Coronary artery (tissue), 2 donors: ENCODE results near the gene C13orf46.

ENCODE experiments used
- DNase-seq: peaks from one replicate; pipeline ENCODE4 v3.0.0-alpha.2; 2017; ENCODE audit warnings: low spot score
- H3K27ac ChIP-seq, 2 donors: fragments of 200-600 bp; sonication (generic); one replicate each; pipeline ENCODE4 v1.5.1; 2016 to 2019
- H3K4me3 ChIP-seq: fragments of 200-600 bp; sonication (generic); 2 replicates; pipeline ENCODE4 v1.5.1; 2016; ENCODE audit warnings: mild to moderate bottlenecking, moderate library complexity
- TF ChIP-seq, protein P1 (sequence below): fragments of 200-600 bp; sonication (generic); IDR thresholded peaks from one replicate; pipeline ENCODE4 v1.5.1; 2019; ENCODE audit warnings: antibody characterized with exemption

Gene C13orf46

GRCh38 chr13:113907635-113908617, 66.0 kb downstream of the C13orf46 start:
- no peak overlapping the region for H3K4me3 ChIP-seq
- peak; percentile 52 for DNase-seq
- TF ChIP-seq, protein P1, sequence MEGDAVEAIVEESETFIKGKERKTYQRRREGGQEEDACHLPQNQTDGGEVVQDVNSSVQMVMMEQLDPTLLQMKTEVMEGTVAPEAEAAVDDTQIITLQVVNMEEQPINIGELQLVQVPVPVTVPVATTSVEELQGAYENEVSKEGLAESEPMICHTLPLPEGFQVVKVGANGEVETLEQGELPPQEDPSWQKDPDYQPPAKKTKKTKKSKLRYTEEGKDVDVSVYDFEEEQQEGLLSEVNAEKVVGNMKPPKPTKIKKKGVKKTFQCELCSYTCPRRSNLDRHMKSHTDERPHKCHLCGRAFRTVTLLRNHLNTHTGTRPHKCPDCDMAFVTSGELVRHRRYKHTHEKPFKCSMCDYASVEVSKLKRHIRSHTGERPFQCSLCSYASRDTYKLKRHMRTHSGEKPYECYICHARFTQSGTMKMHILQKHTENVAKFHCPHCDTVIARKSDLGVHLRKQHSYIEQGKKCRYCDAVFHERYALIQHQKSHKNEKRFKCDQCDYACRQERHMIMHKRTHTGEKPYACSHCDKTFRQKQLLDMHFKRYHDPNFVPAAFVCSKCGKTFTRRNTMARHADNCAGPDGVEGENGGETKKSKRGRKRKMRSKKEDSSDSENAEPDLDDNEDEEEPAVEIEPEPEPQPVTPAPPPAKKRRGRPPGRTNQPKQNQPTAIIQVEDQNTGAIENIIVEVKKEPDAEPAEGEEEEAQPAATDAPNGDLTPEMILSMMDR: no peak
- no peak overlapping the region for H3K27ac ChIP-seq

DNA sequence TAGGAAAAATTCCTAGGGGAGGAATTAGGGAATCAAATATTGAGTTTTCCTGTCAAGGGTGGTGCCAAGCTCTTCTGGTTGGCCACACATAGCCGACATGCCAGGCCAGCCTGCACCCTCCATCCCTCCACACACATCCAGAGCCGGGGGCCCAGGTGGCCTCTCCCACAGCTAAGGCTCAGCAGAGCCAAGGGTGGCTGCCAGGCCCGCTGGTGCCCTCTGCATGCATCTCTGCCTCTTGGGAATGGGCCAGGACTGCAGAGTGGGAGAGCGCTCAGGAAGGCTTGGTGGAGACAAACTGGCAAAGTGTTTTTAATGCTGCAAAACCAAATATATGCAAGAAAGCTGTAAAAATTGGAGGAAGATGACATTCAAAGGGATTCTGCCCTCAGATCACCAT, 67.3 kb downstream of the C13orf46 start:
- Histone ChIP-seq H3K27ac (no peak overlapping the region), H3K4me3 (no peak overlapping the region)
- peak; percentile 52 for DNase-seq
- TF ChIP-seq, protein P1: no peak

GRCh38 chr13:113905942-113906341, 67.9 kb downstream of the C13orf46 start:
- no peak for DNase-seq
- no peak overlapping the region for H3K27ac ChIP-seq

GRCh38 chr13:113905018-113905417, 68.9 kb downstream of the C13orf46 start:
- no peak overlapping the region for H3K27ac ChIP-seq
- TF ChIP-seq, protein P1: no peak
- DNase-seq: peak; percentile 54
- no peak overlapping the region for H3K4me3 ChIP-seq

More at GRCh38 chr13:113905942-113906341, 67.9 kb downstream of the C13orf46 start:
- H3K4me3 ChIP-seq: no peak overlapping the region
- TF ChIP-seq, protein P1: no peak

DNA sequence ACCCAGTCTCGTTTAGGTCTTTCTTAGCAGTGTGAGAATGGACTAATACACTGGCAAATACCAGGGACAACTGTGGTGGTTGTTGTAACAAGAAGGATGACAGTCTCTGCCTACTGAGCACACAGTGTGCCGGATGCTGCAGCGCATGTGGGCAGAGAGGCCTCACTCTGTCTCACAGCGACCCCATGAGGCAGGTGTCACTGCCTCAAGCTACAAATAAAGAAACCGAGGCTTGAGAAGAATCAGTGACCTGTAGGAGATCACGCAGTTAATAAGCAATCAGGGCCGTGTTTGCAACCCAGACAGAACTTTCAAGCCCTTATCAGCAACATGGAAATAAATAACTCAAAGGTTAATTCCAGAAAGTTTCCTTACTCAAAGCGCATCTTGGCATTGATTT, 69.5 kb downstream of the C13orf46 start:
- no peak overlapping the region for H3K4me3 ChIP-seq
- peak; percentile 72 for DNase-seq
- TF ChIP-seq, protein P1: peak; percentile 31
- H3K27ac ChIP-seq: peak overlapping the region; percentile 18 to 76

- TF ChIP-seq, protein P1: no peak
- H3K4me3 ChIP-seq: no peak overlapping the region
- DNase-seq: peak; percentile 52
- peak overlapping the region; percentile 62 to 76 for H3K27ac ChIP-seq
Observed at GRCh38 chr13:113903912-113904311, 70.0 kb downstream of the C13orf46 start.
